Measurements from ENCODE around the gene SETSIP. TPM values are rescaled to one million over a fixed set of nuclear protein-coding genes. Genes with fewer than 3 reads are reported as not detected.

Gene SETSIP
- total RNA-seq, 4 donors from 2014 or later, result not detected

DNA sequence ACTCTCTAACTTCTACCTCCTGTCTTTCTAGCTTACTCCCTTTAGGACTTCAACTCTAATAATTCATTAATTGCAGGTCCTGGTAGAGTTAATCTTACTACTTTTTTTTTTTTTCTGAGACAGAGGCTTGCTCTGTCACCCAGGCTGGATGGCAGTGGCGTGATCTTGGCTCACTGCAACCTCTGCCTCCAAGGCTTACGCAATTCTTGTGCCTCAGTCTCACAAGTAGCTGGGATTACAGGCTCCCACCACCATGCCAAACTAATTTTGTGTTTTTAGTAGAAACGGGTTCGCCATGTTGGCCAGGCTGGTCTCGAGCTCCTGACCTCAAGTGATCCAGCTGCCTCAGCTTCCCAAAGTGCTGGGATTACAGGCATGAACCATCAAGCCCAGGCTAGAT is 20.7 kb upstream of the SETSIP start:
- TF ChIP-seq, protein P1, sequence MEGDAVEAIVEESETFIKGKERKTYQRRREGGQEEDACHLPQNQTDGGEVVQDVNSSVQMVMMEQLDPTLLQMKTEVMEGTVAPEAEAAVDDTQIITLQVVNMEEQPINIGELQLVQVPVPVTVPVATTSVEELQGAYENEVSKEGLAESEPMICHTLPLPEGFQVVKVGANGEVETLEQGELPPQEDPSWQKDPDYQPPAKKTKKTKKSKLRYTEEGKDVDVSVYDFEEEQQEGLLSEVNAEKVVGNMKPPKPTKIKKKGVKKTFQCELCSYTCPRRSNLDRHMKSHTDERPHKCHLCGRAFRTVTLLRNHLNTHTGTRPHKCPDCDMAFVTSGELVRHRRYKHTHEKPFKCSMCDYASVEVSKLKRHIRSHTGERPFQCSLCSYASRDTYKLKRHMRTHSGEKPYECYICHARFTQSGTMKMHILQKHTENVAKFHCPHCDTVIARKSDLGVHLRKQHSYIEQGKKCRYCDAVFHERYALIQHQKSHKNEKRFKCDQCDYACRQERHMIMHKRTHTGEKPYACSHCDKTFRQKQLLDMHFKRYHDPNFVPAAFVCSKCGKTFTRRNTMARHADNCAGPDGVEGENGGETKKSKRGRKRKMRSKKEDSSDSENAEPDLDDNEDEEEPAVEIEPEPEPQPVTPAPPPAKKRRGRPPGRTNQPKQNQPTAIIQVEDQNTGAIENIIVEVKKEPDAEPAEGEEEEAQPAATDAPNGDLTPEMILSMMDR (IDR thresholded peaks at IDR 0.05; ENCODE audit: low read depth), result no peak

DNA sequence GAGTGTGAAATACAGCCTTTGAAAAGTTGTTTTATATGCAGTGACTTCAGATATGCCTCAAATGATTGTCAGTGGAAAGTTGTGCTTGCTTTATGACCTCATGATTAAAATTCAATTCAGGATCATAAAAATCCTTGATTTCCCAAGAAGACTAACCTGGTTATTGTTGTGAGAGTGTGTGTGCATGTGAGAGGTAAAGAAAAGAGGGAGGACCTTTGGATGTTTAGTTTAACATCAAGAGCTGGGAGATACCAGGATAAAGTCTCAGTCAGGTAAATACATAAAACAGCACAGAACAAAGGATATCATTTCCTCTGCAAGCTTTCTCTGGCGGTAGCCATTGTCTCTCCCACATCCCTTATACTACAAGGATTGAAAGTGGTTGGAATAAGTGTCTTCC is 19.4 kb upstream of the SETSIP start:
- TF ChIP-seq, protein P1 (IDR thresholded peaks at IDR 0.05; ENCODE audit: low read depth), result no peak

DNA sequence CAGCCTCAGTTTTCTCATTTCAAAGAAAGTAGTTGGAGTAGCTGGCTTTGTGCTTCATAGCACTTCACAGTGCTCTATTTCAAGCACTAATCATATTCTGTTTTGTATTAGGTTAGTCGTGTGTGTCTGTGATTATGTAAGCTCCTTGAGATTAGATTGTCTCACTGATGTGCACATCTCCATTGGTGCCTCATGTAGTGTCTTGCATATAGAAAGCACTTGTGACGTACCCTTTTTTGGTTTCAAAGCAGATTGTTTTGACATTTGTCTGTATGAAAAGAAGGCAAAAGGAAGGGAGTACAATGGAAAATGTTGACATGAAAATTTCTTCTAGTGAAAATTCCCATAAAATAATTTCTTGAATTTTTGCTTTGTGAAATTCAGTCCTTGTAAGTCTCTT is 18.9 kb upstream of the SETSIP start:
- TF ChIP-seq, protein P1 (IDR thresholded peaks at IDR 0.05; ENCODE audit: low read depth), result no peak

DNA sequence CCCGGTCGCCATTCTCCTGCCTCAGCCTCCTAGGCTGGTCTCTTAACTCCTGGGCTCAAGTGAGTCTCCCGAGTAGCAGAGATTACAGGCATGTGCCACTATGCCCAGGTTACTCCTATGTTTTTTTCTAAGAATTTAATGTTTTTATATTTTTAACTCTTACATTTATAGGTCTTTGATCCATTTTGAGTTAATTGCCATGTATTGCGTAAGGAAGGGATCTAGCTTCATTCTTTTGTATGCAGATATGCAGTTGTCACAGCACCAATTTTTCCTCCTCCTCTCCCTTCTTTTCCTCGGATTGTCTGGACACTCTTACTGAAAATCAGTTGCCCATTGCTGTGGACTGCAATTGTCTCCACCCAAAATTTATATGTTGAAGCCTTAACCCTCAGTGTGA is 16.4 kb upstream of the SETSIP start:
- TF ChIP-seq, protein P1 (IDR thresholded peaks at IDR 0.05; ENCODE audit: low read depth), result no peak

DNA sequence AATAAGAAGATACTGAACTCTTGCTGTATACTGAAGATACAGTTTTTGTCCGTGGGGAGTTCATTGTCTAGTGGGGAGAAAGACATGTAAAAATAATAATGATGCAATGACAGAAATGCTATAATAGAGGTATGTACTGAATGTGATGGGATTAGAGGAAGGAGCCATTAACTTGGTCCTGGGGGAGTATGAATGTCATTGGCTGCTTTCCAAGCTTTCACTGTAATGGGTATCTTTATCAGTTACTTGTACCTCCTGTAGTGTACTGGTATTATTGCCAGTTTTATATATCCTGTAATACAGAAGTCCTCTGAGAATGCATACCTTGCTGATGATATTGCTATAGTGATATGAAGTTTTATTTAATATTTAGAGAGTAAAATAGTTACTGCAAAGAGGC is 12.3 kb upstream of the SETSIP start:
- TF ChIP-seq, protein P1 (IDR thresholded peaks at IDR 0.05; ENCODE audit: low read depth), result no peak

DNA sequence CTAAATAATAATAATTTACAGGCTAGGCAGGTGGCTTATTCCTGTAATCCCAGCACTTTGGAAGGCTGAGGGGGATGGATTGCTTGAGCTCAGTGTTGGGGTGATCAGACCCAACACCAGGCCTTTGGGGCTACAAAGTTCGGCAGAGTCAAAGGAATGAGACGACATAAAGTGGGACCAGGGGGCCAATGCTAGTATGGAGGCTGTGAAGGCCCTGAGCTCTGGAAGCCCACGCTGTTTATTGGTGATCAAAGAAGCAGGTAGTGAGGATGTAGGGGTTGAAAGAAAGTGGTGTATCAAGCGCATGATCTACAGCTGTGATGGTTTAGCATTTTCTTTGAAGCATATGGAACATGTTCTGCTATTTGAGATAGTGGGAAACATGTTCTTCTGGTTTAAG is 10.5 kb upstream of the SETSIP start:
- TF ChIP-seq, protein P1 (IDR thresholded peaks at IDR 0.05; ENCODE audit: low read depth), result no peak

DNA sequence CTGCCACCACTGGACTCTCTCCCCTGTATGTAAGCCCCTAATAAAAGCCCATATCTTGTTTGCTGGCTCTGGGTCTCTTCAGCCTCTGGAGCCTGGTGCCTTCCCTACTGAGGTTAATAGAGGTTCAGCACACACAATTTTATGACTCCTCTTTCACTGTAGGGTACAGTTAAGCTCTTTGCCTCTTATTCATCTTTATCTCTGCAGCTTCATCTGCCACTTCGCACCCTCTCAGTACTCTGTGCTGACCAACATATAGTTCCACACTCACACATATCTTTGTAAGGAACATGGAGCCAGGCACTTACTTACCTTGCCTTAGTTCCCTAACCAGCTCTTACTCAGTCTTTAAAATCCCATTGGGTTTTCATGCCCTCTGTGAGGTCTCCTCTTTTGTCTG is 9.4 kb upstream of the SETSIP start:
- TF ChIP-seq, protein P1 (IDR thresholded peaks at IDR 0.05; ENCODE audit: low read depth), result no peak

All from subcutaneous adipose tissue (tissue), 4 donors.